HS-27A (cell line): ENCODE data around the gene RNLS.

Source experiments
- DNase-seq: peaks from one replicate; pipeline ENCODE4 v3.0.0-alpha.2; 2012; ENCODE audit warnings: low read depth, missing footprints

Gene RNLS

DNA sequence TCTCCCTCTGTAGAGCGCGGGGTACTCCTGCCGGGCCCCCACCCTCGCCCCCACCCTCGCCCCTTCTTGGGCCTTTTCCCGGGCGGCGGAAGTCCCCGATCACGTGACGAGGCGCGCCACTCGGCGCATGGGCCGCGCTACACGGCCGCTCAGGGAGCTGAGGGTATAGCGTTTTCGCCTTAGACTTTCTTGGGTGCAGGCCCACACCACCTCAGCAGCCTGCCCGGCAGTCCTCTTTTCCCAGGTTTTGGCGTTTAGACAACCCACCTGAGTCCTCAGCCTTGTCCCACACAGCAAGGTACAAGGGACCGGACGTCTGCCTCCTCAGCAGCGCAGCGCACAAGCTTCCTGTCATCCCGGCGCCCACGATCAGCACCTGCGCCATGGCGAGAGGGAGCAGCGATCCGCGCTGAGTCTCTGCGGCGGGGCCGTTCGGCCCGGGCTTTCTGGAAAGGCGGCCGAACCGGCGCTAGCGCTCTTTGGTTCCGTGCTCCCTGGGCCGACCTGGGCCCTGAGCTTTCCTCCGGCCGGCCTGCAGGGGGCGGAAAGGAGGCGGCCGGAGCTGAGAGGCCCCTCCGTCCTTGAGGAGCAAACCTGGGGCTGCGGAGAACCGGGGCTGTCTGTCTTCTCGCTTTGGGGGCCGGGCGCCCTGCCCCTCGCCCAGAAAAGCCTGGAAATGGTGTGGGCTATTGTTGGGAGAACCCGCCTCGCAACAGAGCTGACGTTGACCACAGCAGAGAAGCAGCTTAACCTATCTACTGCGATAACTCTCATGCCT is at the start of gene RNLS:
TSS of gene RNLS (minus strand) at position 513 of the 778 bp plus-strand sequence.
- no peak for DNase-seq

DNA sequence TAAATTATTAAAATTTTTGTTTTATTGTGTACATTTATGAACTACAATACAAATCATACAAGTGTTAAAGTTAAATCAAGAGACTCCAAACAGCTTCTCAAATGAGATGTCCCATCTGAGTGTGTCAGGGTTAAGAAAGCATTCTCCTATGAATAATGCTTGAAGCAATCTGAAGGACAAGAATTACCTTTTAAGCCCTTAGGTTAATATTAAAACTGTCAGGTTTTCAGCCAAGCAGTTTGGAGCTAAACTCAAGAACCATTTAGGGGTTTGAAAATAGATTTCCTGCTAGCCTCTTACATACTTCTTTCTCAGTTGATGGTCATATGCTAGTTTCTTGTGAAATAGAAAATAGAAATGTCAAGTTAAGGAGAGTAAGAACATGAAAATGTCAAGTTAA is 41.7 kb upstream of the RNLS start:
- no peak for DNase-seq

DNA sequence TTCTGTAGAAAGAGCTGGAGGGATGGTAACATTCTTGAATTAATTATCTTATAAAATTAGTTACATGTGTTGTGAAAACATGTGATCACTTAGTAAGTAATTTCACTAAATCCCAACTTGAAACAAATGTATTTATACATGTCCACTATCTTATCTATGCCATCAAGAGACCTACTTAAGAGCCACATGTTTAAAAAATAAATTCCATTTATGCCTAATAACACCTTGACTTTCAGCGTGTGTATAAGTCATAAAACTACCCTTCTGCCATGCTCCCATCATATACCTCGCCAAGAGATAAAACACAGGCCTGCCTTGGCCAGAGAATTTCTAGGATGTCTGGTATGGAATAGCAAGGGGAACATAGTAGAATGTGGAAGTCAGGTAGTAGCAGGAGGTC is 40.7 kb upstream of the RNLS start:
- DNase-seq = no peak

DNA sequence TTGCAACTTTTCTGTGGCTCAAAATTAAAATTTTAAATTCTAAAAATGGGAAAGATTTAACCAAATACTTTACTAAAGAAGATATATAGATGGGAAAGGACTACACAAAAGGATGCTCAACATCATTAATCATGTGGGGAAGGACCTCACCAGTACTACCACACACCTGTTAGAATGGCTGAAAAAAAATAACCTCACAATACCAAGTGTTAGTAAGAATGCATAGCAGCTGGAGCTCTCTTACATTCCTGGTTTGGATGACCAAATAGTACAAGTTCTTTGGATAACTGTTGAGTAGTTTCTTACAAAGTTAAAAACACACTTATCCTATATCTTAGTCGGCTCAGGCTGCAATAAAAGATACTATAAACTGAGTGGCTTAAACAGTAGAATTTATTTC is 37.3 kb upstream of the RNLS start:
- DNase-seq = no peak

DNA sequence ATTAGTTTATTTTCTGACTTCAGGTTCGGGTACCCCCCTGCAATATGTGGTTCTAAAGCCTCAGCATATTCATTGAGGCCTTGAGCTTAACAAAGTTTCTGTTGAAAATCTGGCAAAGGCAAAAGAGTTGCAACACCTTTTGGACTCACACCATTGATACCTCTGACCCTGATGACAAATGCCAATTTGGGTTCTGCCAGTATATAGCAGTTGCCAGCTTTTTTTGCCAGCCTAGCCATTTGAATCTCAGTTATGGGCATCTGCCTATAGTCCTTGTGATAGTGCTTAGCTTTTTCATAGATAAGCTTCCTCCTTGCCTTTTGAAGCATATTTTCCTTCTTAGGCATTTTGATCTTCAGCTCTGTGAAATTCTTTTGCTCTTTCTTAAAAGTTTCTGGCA is 35.4 kb upstream of the RNLS start:
- no peak for DNase-seq

DNA sequence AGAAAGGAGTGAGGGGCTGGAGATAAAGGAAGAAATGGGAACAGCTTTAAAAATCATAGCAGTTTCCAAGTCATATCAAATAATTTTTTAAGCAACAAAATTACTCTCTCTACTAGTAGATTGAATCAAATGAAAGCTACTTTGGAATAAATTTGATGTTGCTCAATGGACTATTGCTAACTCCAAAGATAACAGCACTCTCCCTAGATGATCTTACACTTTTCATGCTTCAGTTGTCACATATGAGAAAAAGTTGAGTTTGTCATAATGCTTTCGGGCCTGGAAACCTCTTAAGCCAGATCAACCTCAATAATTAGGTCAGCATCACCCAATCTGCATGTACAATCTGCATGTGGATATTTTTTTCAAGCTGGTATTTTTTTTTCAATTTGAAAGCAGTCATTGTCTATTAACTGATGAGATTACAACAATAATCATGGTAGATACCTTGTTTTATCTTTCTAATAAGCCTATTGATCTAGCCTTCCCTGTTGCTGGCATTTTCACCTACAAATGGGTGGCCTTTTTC is 34.7 kb upstream of the RNLS start:
- no peak for DNase-seq

DNA sequence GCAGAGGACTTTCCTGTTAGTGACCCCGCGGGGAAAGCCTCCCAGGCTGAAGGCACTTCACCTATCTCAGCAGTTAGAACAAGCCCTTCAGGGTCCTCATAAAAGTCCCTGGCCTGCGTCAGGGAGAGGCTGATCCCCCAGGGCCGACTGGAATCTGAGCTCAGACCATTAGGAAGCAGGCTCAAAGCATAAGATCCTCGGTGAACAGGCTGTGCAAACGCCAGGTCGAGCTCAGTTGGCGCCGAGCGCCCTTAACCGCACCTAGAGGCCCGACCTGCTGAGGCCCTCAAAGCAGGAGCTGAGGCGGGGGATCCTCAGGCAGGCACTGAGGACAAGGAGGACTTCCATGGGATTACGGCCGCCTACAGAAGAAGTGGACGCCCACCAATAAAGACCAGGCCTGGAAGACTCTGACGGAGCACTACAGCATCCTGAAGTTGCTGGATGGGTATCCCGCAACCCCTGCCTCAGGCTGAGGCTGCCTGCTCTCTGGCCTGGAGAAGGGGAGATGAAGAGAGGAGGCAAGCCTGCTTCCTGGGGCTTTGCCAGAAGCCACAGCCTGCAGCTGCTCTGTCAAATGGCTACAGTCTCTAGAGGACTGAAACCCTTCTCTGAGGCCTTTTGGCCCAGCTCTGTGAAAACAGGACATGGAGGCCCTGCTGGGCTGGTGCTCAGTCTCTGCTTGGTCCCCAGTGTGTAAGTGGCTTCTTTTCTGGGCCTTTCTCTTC is 33.3 kb upstream of the RNLS start:
- DNase-seq = no peak

DNA sequence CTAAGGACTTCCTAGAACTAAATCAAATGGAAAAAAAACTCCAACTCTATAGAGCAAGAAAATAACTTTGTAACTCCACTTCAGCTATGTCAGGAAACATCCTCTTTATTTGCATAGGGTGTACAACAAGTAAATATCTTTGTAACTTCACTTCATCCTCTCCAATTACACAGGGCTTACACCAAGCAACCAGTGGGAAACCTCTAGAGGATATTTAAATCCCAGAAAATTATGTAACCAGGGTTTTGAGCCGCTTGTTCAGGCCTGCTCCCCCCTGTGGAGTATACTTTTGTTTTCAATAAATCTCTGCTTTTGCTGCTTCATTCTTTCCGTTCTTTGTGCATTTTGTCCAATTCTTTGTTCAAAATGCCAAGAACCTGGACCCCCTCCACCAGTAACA is 25.7 kb upstream of the RNLS start:
- DNase-seq = no peak

DNA sequence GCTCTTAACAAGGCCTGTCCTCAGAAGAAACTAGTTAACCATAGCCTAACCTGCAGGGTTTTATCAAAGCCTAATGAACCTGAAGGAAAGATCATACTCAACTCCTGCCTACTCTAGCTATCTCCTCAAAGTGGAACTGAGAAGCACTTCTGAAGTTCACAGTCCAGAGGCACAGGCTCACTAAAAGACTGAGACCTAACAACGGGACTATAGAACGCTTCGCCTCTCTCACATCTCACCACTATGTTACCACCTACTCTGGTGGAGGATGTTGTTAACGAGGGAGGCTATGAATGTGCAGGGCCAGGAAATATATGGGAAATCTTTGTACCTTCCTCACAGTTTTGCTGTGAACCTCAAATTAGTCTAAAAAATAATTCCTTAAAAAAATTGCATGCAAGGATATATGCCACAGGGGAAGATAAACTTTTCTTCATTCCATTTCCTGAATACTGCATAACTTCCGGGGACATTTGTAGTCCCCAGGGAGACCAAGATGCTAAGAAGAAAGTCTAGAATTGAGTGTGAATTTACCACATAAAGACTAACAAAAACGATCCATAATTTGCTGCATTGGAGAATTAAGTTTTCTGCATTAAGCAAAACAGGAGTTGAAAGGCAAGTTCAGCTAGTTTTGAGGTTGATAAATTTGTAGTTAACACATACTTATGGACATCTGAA is 25.1 kb upstream of the RNLS start:
- DNase-seq = no peak

DNA sequence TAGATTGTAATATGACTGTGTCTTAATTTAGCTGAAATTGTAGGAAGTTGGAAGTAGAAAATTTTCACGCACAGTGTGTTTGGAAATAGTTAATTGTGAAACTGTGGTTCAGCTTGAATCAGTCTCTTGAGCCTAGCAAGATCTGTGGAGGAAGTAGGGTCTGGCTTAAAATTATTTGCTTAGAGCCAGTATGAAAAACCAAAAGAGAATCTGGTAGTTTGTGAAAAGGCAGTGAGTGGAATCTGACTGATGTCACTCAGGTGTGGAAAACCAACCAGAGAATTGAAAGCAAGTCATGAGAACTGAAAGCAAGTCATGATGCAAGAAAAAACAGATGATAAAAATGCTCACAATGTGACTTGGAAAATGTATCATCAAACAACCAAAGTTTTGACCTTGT is 14.9 kb upstream of the RNLS start:
- no peak for DNase-seq

DNA sequence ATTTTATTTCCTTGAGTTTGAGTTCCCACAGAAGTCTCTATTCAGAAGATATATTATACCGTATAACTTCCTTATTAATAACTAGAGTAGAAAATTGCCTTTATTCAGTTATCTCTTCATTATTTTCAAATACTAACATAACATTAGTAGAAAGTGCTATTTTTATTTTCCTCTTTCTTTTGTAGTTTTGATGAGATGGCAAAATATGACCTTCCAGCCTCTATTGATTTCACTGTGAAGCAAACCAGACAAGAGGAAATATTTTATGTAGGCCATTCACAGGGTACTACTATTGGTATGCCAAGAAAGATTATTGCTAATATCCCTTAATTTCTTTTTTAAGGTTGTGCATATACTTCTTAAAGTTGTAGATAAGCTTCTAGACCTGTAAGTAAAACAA is 11.4 kb upstream of the RNLS start:
- no peak for DNase-seq

DNA sequence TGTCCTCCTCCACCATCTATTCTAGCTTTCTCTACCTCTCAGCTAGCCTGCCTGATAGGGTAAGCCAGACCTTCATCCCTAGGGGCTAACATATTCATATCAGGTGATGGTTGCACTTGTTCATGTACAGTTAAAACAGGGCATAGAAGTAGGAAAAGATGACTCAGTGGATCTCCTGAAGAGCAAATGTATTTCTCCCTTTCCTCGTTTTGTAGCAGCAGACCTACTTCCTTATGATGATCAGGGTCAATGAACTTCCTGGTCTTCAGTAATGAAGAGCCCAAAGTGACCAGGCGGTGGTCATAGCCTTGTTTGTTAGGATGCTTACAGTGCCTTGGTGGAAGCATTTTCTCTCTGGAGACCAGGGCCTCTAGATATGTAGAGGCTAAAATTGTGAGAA is 9.8 kb upstream of the RNLS start:
- no peak for DNase-seq

DNA sequence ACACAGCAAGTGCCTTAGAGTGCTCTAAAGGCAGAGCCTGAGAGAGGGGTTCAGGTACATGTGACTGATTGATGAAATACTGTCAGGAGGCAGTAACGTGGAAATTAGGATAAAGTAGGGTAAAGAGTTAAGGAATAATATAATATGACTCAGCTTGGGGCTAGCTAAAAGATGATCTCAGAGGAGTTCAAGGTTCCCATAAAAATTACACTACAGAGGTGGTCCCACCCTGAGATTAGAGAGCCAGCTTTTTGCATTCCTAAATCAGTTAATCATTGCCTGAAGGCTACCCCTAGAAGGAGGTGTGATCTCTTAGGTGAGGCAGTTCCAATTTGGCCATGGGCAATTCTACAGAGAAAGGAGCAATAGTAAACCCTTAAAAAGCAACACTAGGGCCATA is 9.3 kb upstream of the RNLS start:
- no peak for DNase-seq

DNA sequence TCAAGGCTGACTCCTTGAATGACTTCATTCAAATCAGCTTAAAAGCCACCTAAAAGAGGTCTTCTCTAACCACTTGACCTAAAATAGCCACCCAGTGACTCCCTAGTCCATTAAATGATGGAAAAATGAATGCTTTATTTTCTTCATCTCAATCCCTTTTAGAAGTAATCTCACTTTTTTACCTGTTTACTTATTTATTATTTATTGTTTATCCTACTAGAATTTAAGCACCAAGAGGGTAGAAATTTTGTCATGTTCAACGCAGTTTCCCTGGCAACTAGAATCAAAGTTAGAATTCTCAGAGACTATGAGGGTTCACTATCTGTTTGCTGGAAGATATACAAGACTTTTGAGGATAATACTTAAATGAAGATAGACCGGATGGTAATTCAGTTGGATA is 3.3 kb upstream of the RNLS start, which contains the start of gene LIPJ:
TSS of gene LIPJ (plus strand) at position 301 of the 400 bp plus-strand sequence. CDS start 3,926 bp downstream, outside the sequence.
- no peak for DNase-seq

DNA sequence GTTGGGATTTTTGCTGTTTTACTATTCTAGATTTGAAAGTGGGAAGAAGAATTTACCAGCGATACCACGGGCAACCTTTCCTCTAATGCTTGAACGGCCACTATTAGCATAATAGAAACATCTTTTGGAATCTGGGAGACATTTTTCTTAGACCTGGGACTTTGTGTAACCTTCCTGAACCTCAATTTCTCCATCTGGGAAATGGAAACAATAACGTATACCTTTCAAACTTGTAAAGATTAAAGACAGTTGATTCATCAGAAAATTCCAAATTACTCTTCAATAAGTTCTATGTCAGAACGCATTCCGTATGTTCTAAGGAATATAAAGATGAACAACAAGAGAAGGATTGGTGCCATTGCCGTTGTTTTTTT is 453 bp upstream of the RNLS start:
- DNase-seq = no peak

DNA sequence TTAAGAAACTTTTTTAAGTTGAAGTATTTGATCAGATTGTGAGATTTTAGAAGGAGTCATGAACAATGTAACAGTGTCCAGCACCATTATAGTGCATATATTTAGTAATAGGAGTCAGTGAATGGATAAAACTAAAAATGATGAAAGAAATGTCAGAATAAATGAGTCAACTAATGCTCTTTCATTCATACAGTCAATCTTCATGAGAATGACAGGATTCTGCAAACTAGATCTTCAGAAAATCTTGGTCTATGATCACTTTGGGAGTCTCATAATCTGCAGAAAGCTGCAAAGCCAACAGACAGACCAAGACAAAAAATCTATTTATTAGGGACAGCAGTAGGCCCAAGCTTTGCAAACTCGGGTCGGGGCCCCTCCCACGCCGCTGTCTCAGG is 710 bp downstream of the RNLS start:
- no peak for DNase-seq

DNA sequence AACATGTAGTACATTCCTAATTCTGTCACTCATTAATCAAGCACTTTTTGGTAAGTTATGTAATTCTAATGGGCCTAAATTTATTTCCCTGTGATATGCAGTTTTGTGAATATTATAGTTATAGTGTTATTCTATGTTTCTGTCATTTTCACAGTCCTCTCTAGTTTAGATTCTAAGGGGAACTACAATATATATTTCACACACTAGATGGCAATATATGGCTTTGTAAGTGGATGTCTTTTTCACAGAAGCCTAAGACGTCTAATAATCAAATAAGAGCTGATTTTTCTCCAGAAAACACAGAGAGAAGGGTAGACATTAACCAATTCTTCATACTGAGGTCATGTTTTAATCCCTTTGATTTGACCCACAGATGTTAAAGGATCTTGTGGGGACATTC is 18.0 kb downstream of the RNLS start:
- no peak for DNase-seq

DNA sequence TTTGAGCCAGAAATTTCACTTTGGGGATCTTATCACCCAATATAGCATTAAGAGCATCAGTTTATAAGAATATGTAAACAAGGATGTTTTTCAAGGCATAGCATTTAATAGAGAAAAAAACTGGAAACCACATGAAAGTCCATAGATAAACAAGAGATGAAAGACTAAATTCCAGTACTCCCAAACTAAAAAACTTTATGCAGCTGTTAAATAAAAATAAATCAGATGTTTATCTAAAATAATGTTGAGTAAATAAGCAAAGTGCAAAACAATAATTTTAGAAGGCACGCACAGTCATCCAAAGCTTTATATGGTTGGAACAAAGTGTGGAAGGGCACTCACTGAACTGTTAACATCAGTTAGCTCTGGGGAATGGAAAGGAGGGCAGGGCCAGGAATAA is 21.0 kb downstream of the RNLS start:
- no peak for DNase-seq

DNA sequence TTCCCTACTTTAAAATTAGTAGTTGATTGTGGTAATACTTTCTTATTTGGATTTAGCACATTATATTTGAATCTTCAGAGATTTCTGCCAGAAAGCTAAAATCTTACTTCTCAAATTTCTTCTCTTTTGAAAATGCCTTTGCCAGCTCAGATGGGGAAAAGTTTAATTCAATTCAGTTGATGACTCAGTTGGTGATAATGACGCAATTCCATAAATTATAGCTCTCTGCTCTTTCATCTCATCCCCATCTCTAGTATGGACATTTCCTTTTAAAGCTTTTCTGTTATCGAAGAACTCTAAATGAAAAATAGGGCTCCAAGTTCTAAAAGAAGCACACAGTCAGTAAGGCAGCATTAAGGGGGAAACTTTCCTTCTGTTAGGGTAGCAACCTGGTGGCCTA is 25.5 kb downstream of the RNLS start:
- no peak for DNase-seq

DNA sequence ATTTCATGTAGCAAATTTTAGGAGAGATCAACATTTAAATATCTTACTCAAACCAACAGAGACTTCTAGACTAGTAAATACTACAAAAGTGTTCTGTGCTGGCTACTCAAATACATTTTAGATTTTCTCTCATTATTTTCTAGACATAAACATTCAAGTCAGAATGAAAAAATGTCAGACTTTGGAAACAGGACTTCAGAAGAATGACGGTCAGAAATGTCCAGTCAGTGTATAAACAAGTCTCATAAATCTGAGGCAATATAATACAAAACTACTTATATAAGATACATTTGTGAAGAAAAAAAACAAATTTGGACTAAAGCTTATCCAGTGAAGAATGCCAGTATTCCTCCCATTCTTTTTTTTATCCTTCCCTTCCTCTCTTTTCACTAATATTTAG is 25.9 kb downstream of the RNLS start:
- no peak for DNase-seq

DNA sequence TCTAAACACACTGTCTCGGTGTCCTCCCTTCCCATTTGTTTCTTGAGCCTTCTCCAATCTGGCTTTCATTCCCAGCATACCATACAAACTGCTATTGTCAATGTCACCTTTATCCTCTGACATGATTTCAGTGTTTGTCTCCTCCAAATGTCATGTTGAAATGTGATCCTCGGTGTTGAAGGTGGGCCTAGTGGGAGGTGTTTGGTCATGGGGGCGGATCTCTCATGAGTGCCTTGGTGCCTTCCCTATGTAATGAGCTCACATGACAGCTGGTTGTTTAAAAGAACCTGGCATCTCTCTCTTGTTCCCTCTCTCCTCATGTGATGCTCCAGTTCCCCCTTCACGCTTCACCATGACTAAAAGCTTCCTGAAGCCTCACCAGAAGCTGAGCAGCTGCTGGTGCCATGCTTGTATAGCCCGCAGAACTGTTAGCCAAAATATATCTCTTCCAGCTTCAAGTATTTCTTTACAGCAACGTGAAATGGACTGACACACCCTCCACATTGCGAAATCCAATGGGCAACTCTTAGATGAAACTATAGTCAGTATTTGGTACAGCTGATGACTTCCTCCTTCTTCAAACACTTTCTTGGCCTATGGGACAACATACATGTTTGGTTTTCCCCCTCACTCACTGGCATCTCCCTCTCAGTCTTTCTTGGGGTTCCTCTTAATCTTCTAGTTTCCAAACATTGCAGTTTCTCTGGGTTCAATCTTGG is 27.8 kb downstream of the RNLS start:
- DNase-seq = no peak

DNA sequence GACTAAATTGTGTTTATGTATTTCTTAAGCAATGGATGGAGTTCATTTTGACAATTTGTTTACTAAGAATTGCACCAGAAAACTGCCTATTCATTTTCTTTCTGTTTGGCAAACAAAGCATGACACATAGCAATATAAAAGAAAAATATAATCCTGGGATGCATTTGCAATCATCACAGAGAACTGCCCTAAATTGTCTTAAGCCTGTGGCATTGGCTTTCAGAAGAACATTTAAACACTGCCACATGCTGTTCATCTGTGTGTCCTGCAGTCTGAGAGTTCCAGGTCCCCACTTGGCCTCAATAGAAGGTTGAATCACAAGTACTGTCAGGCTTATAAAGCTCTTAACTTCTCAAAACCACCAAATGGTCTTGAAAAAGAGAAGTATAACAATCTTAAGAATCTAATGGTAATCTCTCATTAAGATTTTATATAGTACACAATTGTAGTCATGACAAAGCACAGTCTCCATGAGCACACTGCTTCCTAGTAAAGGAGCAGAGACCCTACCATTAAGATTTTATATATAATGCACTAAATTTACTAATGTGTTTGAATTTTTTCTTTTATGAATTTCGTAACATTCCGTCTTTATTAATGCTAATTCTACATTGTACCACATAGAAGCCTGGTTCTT is 29.9 kb downstream of the RNLS start:
- DNase-seq = no peak
